ENCODE data around the gene BMERB1.

BMERB1 gene

DNA sequence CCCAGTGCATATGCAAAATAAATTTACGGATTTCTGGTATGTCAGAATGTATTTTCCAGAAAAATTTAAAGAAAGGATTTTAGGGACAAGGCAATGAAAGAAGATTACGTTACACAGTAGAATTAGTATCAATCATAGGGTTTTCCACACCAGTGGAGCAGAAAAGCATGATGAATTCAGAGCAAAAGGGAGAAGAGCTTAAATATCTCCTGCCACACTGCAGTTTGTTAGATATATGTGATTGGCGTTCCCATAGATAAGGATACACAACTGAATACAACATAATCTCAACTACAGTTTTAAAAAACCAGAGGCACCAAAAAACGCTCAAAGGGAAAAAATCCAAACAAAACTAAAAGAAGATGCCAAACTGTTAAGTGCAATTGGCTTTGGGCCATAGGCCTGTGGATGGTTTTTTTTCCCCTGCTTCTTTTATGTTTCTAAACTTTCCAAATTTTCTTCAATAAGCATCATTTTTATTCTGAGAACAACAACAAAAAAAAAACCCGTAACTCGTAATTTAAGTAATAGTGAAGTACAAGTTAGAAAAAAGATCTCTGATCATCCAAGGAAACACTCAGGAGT lies 186.3 kb downstream of the BMERB1 start:
- Histone ChIP-seq H3K27me3 (ENCODE audit: insufficient read depth, low read depth, severe bottlenecking) (no peaks in the 10 kb centered on the region), H3K4me3 (ENCODE audit: low read depth, low read length) (no peak overlapping the region), H3K36me3 (peaks cover 67% of the 10 kb centered on the region), H3K9me3 (ENCODE audit: severe bottlenecking) (no peaks in the 10 kb centered on the region), H3K27ac (no peak overlapping the region; the same call in 1 of the 2 replicates)
- no peak for TF ChIP-seq CTCF (IDR thresholded peaks at IDR 0.05; ENCODE audit: low read depth, low read length)
- no peak for DNase-seq

- H3K27ac ChIP-seq = peak overlapping the region; percentile 14; the same call in 1 of the 2 replicates
- H3K4me3 ChIP-seq (ENCODE audit: low read depth, low read length) = no peak overlapping the region
- H3K9me3 ChIP-seq (ENCODE audit: severe bottlenecking) = no peaks in the 10 kb centered on the region
- DNase-seq = no peak
- peaks cover 61% of the 10 kb centered on the region for H3K36me3 ChIP-seq
- TF ChIP-seq CTCF (IDR thresholded peaks at IDR 0.05; ENCODE audit: low read depth, low read length) = no peak
- H3K27me3 ChIP-seq (ENCODE audit: insufficient read depth, low read depth, severe bottlenecking) = no peaks in the 10 kb centered on the region
Measured at GRCh38 chr16:15621456-15621855, 187.1 kb downstream of the BMERB1 start.

- no peak for TF ChIP-seq CTCF (IDR thresholded peaks at IDR 0.05; ENCODE audit: low read depth, low read length)
- no peaks in the 10 kb centered on the region for H3K9me3 ChIP-seq (ENCODE audit: severe bottlenecking)
- H3K4me3 ChIP-seq (ENCODE audit: low read depth, low read length) = no peak overlapping the region
- no peak for DNase-seq
- H3K27me3 ChIP-seq (ENCODE audit: insufficient read depth, low read depth, severe bottlenecking) = no peaks in the 10 kb centered on the region
- H3K27ac ChIP-seq = peak overlapping the region; percentile 6
- H3K36me3 ChIP-seq = peaks cover 57% of the 10 kb centered on the region
Measured at GRCh38 chr16:15621889-15622288, 187.5 kb downstream of the BMERB1 start.

- H3K36me3 ChIP-seq = peaks cover 81% of the 10 kb centered on the region
- no peak overlapping the region for H3K27ac ChIP-seq
- no peak for DNase-seq
- H3K9me3 ChIP-seq (ENCODE audit: severe bottlenecking) = no peaks in the 10 kb centered on the region
- no peak overlapping the region for H3K4me3 ChIP-seq (ENCODE audit: low read depth, low read length)
- H3K27me3 ChIP-seq (ENCODE audit: insufficient read depth, low read depth, severe bottlenecking) = no peaks in the 10 kb centered on the region
- no peak for TF ChIP-seq CTCF (IDR thresholded peaks at IDR 0.05; ENCODE audit: low read depth, low read length)
Measured at GRCh38 chr16:15631730-15632409, 197.5 kb downstream of the BMERB1 start.

DNA sequence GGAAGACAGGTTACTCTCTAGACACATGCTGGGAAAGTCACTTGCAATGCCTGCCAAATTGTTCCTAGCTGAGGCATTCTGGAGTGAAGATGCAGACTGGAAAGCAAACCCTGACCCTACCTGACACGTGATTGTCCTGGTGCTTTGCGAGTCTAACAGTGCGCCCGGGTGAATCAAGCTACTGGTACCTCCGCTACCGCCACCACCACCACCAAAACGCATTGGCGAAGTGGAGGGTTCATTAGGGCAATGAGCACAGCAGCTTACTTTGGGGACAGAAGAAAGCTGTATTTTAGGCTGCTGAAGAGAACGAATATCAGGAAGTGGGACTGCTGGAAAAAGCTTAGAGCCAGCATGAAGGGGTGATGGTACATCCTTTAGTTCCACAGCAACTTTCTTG lies 201.5 kb downstream of the BMERB1 start:
- no peak overlapping the region for H3K27ac ChIP-seq
- no peaks in the 10 kb centered on the region for H3K27me3 ChIP-seq (ENCODE audit: insufficient read depth, low read depth, severe bottlenecking)
- H3K9me3 ChIP-seq (ENCODE audit: severe bottlenecking) = no peaks in the 10 kb centered on the region
- peaks cover 83% of the 10 kb centered on the region for H3K36me3 ChIP-seq
- no peak for DNase-seq
- no peak overlapping the region for H3K4me3 ChIP-seq (ENCODE audit: low read depth, low read length)
- no peak for TF ChIP-seq CTCF (IDR thresholded peaks at IDR 0.05; ENCODE audit: low read depth, low read length)
